Bronchial epithelial cell (primary cell): Measurements from ENCODE around the gene MPZL2. TPM values are rescaled to one million over a fixed set of nuclear protein-coding genes. Genes with fewer than 3 reads are reported as not detected.

Source experiments
- DNase-seq: peaks from one replicate; pipeline ENCODE4 v3.0.0-alpha.2; 2010; ENCODE audit warnings: low read depth
- FAIRE-seq: peaks from 2 replicates; lab custom pipeline; 2011; peaks lifted over from hg19 to GRCh38; lab: Jason Lieb, UNC
- H3K27me3 ChIP-seq: 2 replicates; pipeline ENCODE4 v1.5.1; 2011; ENCODE audit warnings: low read length; ENCODE audit not compliant: control insufficient read depth, insufficient read depth
- H3K36me3 ChIP-seq: 2 replicates; pipeline ENCODE4 v1.5.1; 2011; ENCODE audit warnings: low read length; ENCODE audit not compliant: control insufficient read depth, insufficient read depth
- H3K4me3 ChIP-seq: 2 replicates; pipeline ENCODE4 v1.5.1; 2011; ENCODE audit warnings: mild to moderate bottlenecking, low read depth, low read length, control low read depth
- total RNA-seq: library from RNA; depleted of rRNA; stranded (reverse); fragments of >200 nt; gene quantifications from 2 replicates; pipeline ENCODE4 v1.2.1, GENCODE V29; 2014
- TF ChIP-seq, protein P1 (sequence below): IDR thresholded peaks from 2 replicates; pipeline ENCODE4 v1.5.1; 2011; ENCODE audit warnings: mild to moderate bottlenecking, moderate library complexity, low read length, control low read depth, inconsistent platforms; ENCODE audit not compliant: insufficient read depth, severe bottlenecking

The MPZL2 gene
- total RNA-seq, 1 donor from 2014 or later: 38.7 TPM

GRCh38 chr11:118247041-118247440 is 17.1 kb downstream of the MPZL2 start:
- peak; percentile 82 for DNase-seq
- Histone ChIP-seq H3K4me3 (no peak overlapping the region), H3K36me3 (no peaks in the 10 kb centered on the region), H3K27me3 (no peaks in the 10 kb centered on the region)
- TF ChIP-seq, protein P1, sequence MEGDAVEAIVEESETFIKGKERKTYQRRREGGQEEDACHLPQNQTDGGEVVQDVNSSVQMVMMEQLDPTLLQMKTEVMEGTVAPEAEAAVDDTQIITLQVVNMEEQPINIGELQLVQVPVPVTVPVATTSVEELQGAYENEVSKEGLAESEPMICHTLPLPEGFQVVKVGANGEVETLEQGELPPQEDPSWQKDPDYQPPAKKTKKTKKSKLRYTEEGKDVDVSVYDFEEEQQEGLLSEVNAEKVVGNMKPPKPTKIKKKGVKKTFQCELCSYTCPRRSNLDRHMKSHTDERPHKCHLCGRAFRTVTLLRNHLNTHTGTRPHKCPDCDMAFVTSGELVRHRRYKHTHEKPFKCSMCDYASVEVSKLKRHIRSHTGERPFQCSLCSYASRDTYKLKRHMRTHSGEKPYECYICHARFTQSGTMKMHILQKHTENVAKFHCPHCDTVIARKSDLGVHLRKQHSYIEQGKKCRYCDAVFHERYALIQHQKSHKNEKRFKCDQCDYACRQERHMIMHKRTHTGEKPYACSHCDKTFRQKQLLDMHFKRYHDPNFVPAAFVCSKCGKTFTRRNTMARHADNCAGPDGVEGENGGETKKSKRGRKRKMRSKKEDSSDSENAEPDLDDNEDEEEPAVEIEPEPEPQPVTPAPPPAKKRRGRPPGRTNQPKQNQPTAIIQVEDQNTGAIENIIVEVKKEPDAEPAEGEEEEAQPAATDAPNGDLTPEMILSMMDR: peak; percentile 2
- FAIRE-seq: no peak

- Histone ChIP-seq H3K4me3 (no peak overlapping the region), H3K36me3 (no peaks in the 10 kb centered on the region), H3K27me3 (no peaks in the 10 kb centered on the region)
- FAIRE-seq (no peak), DNase-seq (peak; percentile 96)
- TF ChIP-seq, protein P1: no peak
These were observed 18.0 kb downstream of the MPZL2 start for GRCh38 chr11:118245936-118246562.

DNA sequence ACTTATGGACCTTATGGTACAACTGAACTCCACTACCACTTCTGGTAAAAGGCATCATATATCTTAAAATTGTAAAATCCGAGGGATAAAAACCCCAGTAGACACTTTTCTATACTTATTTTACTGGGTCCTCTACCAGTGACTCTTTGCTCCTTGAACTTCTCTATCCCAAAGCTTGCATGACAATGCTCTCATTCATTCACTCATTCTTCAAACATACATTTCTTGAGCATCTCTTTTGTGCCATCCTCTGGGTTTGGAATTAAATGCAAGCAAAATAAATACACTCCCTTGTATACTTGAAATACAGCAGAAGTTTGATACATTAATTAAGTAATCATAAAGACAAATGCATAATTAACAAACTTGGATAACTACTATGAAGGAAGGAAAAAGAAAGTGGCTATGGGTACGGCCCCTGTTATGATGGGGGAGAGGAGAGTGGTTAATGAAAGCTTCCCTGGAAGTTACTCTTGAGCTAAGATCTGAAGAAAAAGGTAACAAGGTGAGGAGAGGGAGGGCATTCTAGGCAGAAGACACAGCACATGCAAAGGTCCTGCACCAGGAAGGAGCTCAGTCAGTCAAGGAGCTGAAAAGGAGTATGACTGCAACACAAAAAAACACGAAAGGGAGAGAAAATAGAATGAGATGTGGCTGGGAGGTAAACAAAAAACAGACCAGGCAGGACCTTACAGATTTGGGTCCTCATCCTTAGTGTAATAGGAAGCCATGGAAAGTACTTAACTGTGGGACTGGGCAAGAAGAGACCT is 19.9 kb downstream of the MPZL2 start:
- DNase-seq (no peak), FAIRE-seq (no peak)
- Histone ChIP-seq H3K27me3 (no peaks in the 10 kb centered on the region), H3K36me3 (no peaks in the 10 kb centered on the region), H3K4me3 (no peak overlapping the region)
- TF ChIP-seq, protein P1: no peak

GRCh38 chr11:118243161-118243560 is 20.9 kb downstream of the MPZL2 start:
- TF ChIP-seq, protein P1: no peak
- FAIRE-seq (no peak), DNase-seq (no peak)
- Histone ChIP-seq H3K4me3 (no peak overlapping the region), H3K27me3 (no peaks in the 10 kb centered on the region), H3K36me3 (no peaks in the 10 kb centered on the region)

- H3K27me3 ChIP-seq: no peaks in the 10 kb centered on the region
- FAIRE-seq (no peak), DNase-seq (no peak)
- TF ChIP-seq, protein P1: no peak
- no peak overlapping the region for H3K4me3 ChIP-seq
- peaks cover 2% of the 10 kb centered on the region for H3K36me3 ChIP-seq
These were observed 22.4 kb downstream of the MPZL2 start for GRCh38 chr11:118241764-118242098.
